Measurements from ENCODE around the gene GNAO1.
A peak's percentile ranks its signal among the peaks of the same experiment; 100 is the strongest.

GNAO1 gene

DNA sequence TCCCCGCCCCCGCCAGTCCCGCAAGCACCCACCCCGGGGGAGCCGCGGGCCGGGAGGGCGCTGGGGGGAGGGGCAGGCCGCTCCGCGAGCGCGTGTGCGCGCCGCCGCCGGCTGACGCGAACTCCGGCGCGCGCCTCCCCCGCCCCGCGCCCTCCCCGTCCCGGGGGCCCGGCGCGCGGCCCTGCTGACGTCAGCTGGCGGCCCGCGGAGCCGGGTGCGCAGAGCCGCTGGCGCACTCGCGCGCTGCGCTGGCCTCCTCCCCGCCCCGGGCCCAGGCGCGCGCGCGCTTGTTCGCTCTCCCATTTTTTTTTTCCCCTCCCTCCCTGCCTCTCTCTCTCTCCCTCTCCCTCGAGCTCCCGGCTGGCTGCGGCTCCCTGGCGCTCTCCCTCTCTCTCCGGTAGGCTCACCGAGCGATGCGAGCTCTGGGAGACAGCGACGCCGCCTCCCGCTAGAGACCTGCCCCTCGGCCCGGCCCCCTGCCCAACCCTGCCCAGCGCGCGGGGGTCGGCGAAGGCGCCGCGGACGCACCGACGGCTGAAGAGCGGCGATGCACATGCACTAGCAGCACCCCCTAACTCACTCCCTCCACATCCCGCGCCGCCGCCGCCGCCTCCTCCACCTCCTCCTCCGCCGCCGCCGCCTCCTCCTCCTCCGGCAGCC lies at the start of gene GNAO1:
GNAO1 (plus strand) TSS at position 334 of the 660 bp plus-strand sequence. CDS start 747 bp downstream, outside the sequence.
- DNase-seq: peak; percentile 91

DNA sequence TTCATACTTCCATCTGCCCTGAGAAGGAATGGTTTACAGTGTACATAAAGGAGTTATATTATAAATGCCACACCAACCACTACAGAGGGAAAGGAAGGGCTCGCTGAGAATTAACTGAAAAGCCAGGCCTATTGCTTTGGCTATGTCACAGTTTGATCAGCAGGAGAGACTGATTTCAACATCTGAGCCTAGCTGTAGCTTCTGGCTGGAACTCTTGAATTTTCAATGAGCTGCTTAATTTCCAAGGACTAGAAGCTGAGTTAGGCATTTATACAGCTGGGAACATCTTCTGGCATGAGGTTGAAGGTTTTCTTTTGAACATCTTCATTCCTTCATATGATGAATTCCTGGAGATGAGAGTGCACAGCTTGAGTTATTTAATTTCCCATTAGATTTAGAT lies 47.6 kb upstream of the GNAO1 start:
- no peak for DNase-seq

DNA sequence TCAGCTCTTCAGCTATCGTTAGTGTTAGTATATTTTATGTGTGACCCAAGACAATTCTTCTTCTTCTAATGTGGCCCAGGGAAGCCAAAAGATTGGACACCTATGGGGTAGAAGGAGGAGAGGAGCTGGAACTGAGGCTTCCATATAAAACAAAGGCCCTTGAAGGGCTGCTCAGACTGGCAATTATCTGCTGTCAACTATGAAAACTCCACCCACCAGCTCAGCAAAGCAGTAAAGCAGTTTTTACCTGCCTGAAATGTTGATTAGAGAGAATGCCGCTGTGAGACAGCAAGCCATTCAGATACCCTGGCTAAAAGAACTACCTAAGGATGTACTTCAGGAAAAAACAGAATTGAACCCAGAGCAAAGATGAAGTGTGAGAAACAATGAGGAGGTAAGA lies 45.9 kb upstream of the GNAO1 start:
- DNase-seq: no peak

DNA sequence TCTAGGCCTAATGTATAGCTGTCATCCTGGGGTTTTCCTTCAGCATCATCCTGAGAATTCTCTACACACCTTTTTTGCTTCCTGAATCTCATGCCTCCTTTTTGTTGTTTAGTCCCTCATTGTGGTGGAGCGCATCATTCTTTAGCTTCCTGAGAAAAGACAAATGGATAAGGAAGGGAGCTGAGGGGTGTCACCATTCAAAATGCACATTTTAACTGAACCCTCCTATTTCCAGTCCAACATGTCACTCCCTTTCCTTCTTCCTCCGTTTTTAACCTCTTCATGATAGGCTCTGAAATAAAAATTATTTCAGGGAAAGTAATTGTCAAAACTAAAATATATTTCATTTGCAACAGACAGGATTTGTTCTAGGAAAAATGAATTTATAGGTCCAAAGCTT lies 39.7 kb upstream of the GNAO1 start:
- DNase-seq: no peak

DNA sequence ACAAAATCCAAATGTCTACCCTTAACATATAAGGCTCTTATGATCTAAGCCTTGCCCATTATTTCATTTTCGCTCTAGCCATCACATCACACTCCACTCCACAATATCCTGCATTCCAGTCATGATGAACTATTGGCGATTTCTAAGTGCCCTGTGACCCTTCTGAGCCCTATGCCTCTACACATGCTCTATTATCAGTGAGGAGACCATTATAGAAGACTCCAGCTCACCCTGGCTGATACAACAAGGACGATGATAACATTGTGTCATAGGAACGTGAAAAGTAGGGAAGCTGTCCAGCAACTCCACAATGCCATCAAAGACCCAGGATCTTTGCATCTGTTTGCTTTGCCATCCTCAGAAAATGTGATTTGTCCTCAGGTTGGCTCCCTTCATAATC lies 29.6 kb upstream of the GNAO1 start:
- no peak for DNase-seq

DNA sequence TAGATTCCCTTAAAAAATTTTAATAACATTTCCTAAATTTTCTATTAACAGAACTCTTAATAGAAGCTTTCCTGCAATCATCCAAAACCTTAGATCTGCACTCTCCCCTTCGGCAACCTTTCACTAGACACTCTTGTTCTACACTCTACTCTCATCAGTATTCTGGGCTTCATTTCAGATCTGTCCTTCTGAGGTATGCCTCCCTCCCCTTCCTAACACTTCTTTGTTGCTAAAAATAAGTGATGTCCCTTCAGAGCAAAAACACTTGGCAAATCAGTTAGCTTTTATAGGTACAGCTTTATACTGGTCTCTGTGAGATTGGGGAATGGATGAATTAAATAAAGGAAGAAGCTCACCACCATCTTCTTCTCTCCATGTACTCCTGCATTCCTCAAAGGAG lies 28.2 kb upstream of the GNAO1 start:
- no peak for DNase-seq

DNA sequence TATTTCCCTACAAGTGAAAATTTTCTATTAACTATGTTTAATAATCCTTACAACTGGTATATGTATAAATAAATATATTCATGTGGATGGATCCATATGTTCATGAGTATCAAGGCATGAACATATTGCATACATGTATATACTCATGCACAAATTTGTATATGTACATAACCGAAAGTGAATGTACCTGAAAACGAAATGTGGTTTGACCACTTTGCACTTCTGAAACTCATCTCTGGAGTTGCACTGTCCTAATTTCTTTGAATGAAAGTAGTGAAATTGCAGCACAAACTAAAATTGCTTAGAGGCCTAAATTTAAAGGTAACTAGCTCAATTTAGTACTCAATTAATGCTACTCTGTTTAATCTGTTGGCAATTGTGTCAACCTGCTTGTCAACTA lies 27.4 kb upstream of the GNAO1 start:
- DNase-seq: no peak

DNA sequence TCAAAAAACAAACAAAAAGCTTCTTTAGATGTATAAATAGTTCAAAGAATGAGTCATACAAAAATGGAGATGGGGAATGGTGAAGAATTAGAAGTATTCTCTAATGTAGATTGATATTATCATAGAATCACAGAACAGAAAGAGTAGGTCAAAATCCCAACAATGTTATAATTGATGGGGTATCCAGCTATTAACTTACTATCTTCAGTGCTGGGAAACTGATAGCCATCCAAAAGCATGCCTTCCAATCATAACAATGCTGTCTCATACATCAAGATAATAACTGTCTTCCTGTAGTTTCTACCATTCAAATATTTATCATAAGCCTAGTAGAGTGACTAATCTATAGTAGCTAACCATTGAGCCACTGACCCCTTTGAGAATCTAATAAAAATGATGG lies 26.7 kb upstream of the GNAO1 start:
- DNase-seq: no peak

DNA sequence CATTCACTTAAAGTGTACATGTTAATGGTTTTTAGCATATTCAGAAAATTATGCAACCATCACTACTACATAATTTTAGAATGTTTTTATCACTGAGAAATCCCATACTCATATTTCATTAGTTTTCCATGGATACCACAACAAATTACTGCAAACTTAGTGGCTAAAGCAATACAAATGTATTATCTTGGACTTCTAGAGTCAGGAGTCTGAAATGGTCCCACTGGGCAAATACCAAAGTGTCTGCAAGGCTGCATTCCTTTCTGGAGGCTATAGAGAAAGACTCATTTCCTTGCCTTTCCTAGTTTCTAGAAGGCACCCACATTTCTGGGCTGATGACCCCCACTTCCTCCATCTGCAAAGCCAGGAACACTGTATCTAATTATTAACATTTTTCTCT lies 16.9 kb upstream of the GNAO1 start:
- DNase-seq: no peak

DNA sequence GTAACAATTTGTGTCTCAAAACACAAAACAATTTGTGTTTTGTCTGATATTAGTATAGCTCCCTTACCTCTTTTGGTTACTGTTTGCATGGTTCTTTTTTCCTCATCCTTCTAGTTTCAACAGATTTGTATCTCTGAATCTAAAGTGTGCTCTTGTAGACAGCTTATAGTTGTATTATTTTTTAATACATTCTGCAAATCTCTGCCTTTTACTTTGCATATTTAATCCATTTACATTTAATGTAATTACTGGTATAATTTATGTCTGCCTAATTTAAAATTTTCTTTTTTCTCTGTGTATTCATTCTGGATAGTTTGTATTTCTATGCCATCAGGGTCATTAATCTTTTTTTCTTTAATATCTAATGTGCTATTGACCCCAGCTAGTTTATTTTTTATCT lies 9.9 kb upstream of the GNAO1 start:
- no peak for DNase-seq

DNA sequence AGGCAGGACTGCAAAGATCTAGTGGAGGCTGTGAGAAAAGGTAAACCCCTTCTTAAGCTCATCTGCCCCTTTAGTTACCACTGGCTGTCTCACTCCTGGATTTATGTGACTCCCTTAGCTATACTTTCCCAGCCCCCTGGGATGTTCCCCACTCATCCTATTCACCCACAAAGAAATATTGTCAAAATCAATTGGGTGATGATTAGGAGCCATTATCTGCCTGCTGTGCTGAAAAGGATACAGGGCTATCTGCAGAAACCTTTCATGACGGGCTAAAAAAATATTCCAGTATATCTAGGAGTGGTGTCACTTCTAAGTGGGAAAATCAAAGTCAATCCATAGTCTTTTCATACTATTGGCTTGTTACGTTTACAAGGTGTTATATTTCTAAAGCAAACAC lies 8.0 kb upstream of the GNAO1 start:
- DNase-seq: no peak

DNA sequence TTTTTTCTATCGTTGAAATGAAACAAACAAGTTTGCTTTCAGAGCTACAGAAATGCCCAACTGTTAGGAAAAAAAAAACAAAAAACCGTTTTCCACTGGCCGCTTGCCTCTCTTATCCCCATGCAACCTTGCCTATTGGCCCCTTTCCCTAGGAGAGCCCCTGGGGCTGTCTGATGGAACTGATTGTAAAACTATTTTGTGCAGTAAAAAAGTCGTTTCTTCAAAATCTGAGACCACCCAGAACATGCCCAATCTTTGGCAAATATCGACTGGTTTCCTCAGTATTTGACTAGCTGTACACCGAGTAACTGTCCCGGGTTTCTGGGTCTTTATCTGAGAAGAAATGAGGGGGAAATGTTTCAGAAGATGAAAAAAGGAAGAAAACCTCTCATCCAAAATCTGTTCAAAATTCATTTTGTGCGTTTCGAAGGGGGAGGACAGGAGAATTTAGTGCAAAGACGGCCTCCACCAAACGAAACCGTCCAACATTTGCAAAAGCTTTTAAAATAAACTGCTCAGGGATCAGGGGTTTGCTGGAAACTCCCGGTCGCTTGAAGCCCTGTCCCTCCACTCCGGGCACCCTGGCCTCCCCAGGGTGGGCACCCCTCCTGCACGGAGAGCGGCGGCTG lies 1.1 kb upstream of the GNAO1 start:
- DNase-seq: no peak

DNA sequence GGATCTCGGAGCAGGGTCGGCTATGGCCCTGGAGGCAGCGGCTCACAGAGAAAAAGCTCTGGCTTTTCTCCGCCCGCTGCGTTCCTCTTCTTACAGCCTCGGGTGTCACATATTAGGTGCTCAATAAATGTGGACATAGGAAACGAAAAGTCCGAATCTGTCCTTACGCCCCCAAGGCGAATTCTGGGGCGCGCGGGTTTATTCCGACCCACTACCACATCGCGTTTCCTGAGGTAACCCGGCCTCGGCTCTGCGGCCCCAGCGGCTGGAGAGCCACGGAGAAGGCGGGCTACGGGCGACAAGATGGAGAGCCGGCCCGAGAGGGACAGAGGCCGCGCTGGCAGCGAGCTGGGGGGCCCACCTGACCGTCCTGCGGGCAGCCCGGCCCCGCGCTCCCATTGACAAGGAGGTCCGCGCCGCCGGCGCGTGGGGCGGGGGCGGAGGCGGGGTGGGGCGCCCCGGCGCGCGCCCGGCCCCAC lies 573 bp upstream of the GNAO1 start:
- no peak for DNase-seq

DNA sequence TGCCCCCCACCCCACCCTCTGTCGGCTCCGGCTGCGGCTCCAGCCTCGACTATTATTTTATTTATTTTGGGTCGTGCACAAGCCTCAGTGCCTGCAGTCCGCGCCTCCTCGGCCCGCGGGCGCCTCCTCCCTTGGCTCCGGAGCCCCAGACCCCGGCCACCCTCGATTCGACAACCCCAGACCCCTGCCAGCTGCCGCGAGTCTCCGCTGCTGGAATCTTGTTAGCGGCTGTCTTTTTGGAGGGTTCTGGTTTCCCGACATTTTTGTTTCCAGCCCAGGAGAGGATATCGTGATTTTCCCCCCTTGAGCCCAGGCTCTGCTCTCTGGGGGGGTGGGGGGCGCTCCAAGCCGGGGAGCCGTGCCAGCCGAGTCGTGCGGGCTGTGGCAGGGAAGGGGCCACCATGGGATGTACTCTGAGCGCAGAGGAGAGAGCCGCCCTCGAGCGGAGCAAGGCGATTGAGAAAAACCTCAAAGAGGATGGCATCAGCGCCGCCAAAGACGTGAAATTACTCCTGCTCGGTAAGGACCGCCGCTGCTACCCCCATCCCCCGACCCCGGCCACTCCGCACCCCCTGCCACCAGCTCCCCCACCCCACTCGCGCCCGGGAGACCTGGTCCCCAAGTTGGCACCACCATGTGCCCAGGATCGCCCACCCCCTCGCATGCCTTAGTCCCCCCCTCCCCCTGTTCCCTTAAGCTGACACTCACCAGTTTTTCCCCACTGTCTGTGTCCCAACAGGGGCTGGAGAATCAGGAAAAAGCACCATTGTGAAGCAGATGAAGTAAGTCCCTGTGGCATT lies 746 bp downstream of the GNAO1 start:
- DNase-seq: no peak

DNA sequence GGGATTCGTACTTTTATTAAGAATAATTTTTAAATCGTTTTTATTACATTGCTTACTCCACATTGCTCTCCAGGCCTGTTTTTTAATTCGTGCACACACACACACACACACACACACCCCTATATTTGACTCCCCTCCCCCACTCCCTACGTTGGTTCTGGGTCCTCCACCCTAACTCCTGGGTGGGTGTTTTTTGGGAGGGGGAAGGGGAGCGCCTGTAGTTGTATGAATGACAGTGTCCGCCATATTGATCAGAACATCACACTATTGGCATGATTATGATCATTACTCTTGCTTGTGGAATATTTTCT lies 1.3 kb downstream of the GNAO1 start:
- DNase-seq: no peak

DNA sequence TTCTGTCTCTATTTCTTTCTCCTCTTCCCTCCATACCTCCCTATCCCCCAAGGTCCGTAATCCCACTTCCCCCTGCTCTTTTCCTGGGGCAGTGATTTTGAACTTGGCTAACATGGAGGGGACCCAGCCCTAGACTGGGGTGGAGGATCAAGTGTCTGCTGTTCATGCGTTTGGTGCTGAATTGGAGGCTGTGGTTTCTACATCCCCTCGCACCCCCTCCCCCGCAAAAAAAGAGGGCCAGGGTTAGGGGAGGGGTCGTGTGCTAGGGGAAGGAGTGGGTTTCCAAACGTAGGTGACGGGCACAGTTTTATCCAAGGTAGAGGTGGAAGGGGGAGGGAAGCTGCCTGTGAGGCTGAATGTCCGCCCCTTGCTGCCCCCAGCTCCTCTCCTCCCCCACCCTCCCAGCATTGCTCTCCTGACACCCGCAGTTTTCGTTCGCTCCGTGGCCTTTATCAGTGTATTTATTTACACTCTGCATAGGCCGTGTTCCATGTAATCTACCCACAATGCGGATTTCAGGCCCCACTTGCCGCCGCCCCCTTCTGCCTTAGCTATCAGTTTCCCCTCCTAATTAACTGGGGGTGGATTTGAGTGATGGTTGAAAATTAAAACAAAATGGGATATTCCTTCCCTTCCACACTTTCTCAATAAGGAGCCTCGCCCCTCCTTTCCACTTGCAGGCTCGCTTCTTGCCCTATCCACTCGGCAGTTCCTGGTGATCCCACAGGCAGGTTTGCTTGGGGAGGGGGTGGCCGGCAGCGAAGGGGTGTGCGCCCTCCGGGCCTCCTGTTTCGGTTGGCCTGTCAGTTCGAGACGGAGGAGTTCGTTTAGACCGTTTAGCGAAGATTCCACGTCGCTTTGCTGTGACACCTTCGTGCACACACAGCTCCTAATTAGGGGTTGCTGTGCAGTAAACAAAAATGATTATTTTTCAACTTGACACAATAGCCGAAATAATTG lies 2.0 kb downstream of the GNAO1 start:
- DNase-seq: no peak

DNA sequence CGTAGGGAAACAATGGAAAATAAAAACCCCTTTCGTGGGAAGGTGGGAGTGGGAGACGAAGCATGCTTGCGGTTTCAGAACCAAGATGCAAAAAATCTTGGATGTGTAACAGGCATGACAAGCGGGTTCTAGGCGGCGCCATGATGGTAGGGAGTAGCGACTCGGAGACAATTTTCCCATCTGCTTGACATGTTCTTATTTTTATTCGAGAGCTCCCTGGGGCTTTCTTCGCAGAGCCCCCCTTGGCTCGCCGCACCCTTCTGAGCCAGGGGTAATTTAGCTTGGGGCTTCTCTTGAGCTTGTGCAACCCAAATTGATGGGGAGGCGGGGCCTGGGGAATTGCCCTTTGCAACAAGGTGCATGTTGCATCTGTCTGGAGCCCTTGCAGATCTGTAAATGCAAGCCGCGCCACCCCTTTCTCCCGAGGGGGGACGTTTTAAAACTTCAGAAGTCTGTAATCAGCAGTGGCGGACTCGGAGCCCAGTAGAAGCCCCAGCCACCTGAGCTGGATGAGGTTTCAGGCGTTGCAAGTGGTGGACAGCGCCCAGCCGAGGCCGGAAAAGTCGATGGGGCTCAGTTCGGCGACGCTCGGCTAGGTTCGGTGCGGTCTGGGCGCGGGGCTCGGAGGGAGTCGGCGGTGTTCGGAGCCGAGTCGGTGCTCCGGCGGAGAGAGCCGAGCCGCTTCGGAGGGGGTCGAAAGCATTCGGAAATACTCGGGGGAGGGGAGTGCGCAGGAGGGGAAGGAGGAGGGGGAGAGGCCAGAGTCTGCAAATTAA lies 2.9 kb downstream of the GNAO1 start:
- peak; percentile 81 for DNase-seq

DNA sequence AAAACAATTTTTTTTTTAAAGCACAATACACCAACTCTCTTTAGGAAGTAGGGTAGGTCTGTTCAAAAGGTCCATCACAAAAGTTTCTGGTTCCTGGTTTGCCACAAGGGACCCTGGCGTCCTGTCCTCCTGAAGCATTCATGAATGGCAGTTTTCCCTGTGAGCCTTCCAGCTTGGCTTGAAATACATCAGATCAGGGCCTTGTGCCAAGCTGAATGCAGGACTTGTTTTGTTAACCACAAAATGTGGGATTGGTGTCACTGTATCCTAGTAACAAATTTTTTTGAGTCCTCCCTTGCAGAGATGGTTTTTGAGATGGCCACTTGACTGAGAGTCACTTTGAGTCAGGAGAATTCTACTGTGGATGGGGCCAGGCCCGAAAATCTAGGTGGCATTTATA lies 3.9 kb downstream of the GNAO1 start:
- no peak for DNase-seq

DNA sequence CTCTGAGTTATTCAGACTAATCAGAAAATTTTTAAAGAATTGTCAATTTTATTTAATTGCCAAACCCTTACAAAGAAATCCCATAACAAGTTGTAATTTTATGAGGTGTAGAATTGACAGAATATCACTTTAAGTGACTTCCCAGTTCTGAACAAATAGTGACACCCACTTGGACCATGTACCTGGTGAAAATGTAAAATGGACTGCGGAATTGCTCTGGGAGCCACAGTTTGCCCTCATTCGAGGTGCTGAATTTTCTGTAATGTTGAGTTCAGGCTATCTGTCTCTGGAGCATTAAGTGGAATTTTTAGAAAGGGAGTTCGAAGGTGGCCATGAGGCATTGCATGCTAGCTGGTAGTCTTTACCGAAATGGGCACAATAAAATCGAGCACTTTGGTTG lies 5.1 kb downstream of the GNAO1 start:
- DNase-seq: no peak

DNA sequence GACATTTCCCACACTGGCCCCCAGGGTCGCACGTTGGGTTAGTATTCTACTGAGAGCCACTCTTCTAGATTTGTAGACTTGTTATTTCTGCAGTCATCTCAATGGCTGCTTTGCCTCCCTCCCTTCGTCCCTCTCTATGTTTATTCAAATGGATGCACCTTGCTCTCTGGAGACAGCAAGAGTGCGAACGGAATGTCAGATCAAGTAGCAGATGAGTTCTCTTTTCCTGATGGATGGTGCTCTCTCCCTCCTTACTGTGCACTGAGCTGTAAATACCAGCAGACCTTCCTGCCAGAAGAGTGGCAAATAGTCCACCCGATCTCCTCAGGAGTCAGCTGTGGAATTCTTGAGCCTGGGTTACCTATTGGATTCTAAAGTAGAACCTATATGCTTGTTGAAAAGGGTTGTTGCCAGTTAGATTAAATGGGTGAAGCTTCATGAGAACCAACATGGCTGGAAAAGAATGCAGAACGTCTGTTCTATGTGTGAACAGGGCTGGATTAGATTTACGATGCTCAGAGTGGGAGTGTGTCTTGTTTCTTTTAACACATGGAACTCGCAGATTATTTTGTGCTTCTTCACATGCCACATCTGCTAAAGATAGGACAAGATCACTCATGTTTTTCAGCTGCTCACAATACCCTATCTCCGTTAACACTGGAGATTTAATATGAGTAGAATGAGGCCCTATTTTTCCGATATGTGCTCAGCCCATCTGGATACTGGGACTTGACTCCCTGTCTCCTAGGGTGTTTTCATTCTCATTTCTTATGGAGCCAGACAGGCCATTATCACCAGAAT lies 6.1 kb downstream of the GNAO1 start:
- DNase-seq: no peak

DNA sequence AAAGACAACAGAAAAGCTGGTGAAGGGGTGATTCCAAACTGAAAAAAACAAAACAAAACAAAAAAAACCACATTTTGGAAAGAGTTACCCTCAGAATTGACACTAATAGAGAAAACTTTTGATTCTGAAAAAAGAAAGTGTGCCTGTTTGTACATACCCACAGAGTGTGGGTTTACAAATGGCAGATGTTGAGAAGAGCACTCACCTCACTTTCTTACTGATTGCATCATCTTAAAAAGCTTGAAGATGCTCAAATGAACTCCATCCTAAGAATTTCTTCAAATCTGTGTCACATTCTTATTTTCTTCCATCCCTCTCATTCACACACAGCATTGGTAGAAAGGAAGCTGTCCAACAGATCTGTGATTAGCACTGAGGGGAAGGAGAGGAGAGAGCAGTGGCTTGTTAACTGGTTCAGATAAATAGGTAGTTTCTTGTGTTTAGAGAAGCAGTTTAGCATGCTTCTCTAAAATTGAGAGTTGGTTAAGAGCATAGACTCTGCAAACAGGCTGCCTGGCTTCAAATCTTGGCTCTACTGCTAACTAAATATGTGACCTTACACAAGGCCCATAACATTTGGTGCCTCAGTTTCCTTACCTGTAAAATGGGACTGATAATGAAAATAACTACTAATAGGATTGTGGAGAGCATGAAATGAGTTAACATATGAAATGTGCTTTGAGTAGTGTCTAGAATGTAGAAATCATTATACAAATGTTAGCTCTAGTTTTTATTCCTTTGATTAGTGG lies 6.9 kb downstream of the GNAO1 start:
- no peak for DNase-seq
